Naive thymus-derived CD4-positive, alpha-beta T cell (primary cell): Measurements from ENCODE around the gene PARL. TPM values are rescaled to one million over a fixed set of nuclear protein-coding genes. Genes with fewer than 3 reads are reported as not detected.
"Not testable (repeated sequence)": the region's sequence is repeated elsewhere in the genome, so short reads cannot be mapped to it uniquely, and the experiment has no call there.

Experiments used
- ATAC-seq: fragments of 150-1000 bp; cut with Tn5 transposase; 2 replicates; pipeline ENCODE4 v1.10.0; 2021; ENCODE audit warnings: mild to moderate bottlenecking, moderate library complexity
- CTCF ChIA-PET: fragments of 350-600 bp; sonication (Branson Sonifier 250); formaldehyde crosslinking; loops from one replicate; lab custom pipeline; 2021; ENCODE audit warnings: antibody characterized with exemption; lab: Charles Lee
- POLR2A ChIA-PET: fragments of 350-600 bp; sonication (Branson Sonifier 250); formaldehyde crosslinking; loops from one replicate; lab custom pipeline; 2021; ENCODE audit warnings: antibody characterized with exemption, inconsistent platforms; lab: Charles Lee
- DNase-seq, 9 donors: peaks; one replicate each; pipeline versions ENCODE4 v3.0.0 to v3.0.0-alpha.2; 2020 to 2022; ENCODE audit warnings: mixed read lengths in 1 of 9
- H3K27ac ChIP-seq: one replicate; pipeline ENCODE4 v1.7.0; 2013; ENCODE audit warnings: mild to moderate bottlenecking, low read depth, low read length, moderate library complexity
- H3K27me3 ChIP-seq, 2 donors: one replicate each; pipeline ENCODE4 v1.7.0; 2013; ENCODE audit warnings: low read length in 2 of 2, mild to moderate bottlenecking in 2 of 2, moderate library complexity in 2 of 2; ENCODE audit not compliant: control insufficient read depth in 2 of 2, insufficient read depth in 2 of 2
- H3K36me3 ChIP-seq, 3 experiments: 1 replicate in 2 of 3; 2 replicates in 1 of 3; pipeline ENCODE4 v1.7.0; 2013; ENCODE audit warnings: low read length in 3 of 3, mild to moderate bottlenecking in 3 of 3, moderate library complexity in 1 of 3; ENCODE audit not compliant: insufficient read depth in 3 of 3, control insufficient read depth in 2 of 3
- H3K4me1 ChIP-seq, 2 donors: one replicate each; pipeline ENCODE4 v1.7.0; 2013; ENCODE audit warnings: low read length in 2 of 2, mild to moderate bottlenecking in 2 of 2, moderate library complexity in 1 of 2; ENCODE audit not compliant: control insufficient read depth in 2 of 2, insufficient read depth in 2 of 2
- H3K4me3 ChIP-seq: 2 replicates; pipeline ENCODE4 v1.7.0; 2013; ENCODE audit warnings: mild to moderate bottlenecking, low read length
- H3K9me3 ChIP-seq, 3 experiments: 1 replicate in 2 of 3; 2 replicates in 1 of 3; pipeline ENCODE4 v1.7.0; 2013; ENCODE audit warnings: low read length in 3 of 3; ENCODE audit not compliant: control insufficient read depth in 2 of 3
- H3K27ac Mint-ChIP-seq, 9 donors: one replicate each; pipeline ENCODE4 v1.8.0; 2020 to 2022; ENCODE audit warnings: mixed read lengths in 9 of 9, mild to moderate bottlenecking in 8 of 9, moderate library complexity in 5 of 9, inconsistent platforms in 2 of 9
- H3K27me3 Mint-ChIP-seq, 5 donors: one replicate each; pipeline ENCODE4 v1.8.0; 2021 to 2022; ENCODE audit warnings: mixed read lengths in 5 of 5, mild to moderate bottlenecking in 1 of 5
- H3K36me3 Mint-ChIP-seq, 5 donors: one replicate each; pipeline ENCODE4 v1.8.0; 2020 to 2022; ENCODE audit warnings: mixed read lengths in 5 of 5, mild to moderate bottlenecking in 3 of 5, inconsistent platforms in 1 of 5
- H3K4me1 Mint-ChIP-seq, 7 donors: one replicate each; pipeline ENCODE4 v1.8.0; 2020 to 2022; ENCODE audit warnings: mixed read lengths in 7 of 7, mild to moderate bottlenecking in 3 of 7, inconsistent platforms in 1 of 7
- H3K4me3 Mint-ChIP-seq, 10 donors: one replicate each; pipeline ENCODE4 v1.8.0; 2020 to 2022; ENCODE audit warnings: mild to moderate bottlenecking in 10 of 10, mixed read lengths in 10 of 10, moderate library complexity in 6 of 10, inconsistent platforms in 2 of 10
- H3K9me3 Mint-ChIP-seq, 11 donors: one replicate each; pipeline ENCODE4 v1.8.0; 2020 to 2022; ENCODE audit warnings: mixed read lengths in 11 of 11, mild to moderate bottlenecking in 4 of 11, inconsistent platforms in 1 of 11, moderate library complexity in 1 of 11
- intact Hi-C, 2 donors: fragments of 100-400 bp; cut with micrococcal nuclease; formaldehyde crosslinking; loops; one replicate each; pipeline ENCODE4 v1.15.1; 2023
- microRNA-seq: library from miRNA; unstranded; fragments of <30 nt; microRNA quantifications from one replicate; pipeline ENCODE4 v1.2.0, GENCODE V29; 2022; ENCODE audit warnings: borderline microRNAs expressed
- polyA plus RNA-seq, 2 donors: library from polyadenylated mRNA; unstranded; fragments of 300-500 nt; fragmentation: Illumina TruSeq; gene quantifications; one replicate each; pipeline ENCODE4 v1.2.3, GENCODE V29; 2021
- total RNA-seq, 6 experiments: library from RNA in 5 of 6; stranded (reverse) in 5 of 6; gene quantifications; 1 replicate in 5 of 6; 2 replicates in 1 of 6; pipeline ENCODE4 v1.2.3 and lab custom pipeline; 2021 to 2026

PARL gene
- total and polyA plus RNA-seq, 7 experiments from 2014 or later: 41.6 to 130 (median 49.1) TPM

DNA sequence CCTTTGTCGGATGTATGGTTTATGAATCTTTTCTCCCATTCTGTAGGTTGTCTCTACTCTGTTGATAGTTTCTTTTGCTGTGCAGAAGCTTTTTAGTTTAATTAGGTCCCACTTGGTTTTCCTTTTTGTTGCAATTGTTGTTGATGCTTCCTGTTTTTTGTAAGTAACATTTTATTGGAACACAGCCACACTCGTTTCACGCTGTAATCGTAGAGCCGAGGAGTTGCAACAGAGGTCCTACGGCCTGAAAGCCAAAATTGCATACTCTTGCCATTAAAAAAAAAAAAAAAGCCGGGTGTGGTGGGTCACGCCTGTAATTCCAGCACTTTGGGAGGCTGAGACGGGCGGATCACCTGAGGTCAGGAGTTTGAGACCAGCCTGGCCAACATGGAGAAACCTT is 100.2 kb downstream of the PARL start:
- H3K27me3 Mint-ChIP-seq, intact Hi-C loops, H3K4me3 Mint-ChIP-seq, H3K4me1 ChIP-seq, H3K27ac ChIP-seq, H3K9me3 ChIP-seq, ATAC-seq, POLR2A ChIA-PET, H3K27ac Mint-ChIP-seq, DNase-seq, H3K4me3 ChIP-seq, H3K9me3 Mint-ChIP-seq, H3K27me3 ChIP-seq: not testable (repeated sequence)
- H3K36me3 ChIP-seq: peaks cover 0 to 51% (median 4%) of the 10 kb centered on the region in 3 experiments
- Mint-ChIP-seq H3K36me3 (peaks cover 10 to 68% (median 37%) of the 10 kb centered on the region in 5 donors), H3K4me1 (peaks cover 0 to 12% (median 5%) of the 10 kb centered on the region in 7 donors)
- CTCF ChIA-PET: interaction anchor here (0.6 kb wide), 1 partner anchor 591 kb away, joined by 3 read pairs; no protein-coding TSS in a partner anchor

DNA sequence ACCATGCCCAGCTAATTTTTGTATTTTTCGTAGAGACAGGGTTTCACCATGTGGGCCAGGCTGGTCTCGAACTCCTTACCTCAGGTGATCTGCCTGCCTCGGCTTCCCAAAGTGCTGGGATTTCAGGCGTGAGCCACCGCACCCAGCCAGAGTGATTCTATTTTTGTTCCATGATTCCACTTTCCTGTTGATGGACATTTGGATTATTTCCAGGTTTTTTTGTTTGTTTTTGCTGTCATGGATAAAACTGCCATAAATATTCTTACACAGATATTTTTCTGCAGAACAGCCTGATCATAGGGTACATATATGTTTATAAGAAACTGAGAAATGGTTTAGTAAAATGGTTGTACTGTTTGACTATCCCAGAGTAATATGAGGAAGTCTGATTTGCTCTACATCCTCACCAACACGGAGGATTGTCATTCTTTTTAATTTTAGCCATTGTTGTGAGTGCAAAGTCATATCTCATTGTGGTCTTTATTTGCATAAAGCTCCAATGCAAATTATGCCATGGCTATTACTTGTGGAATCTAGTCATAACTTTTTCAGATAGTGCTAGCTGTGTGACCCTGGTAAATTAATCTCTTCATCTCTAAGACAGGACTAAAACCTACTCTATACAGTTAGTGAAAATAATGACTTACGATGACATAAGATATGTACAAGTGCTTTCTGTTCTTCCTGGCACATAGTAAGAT is 102.0 kb downstream of the PARL start:
- Histone ChIP-seq H3K4me3 (no peak overlapping the region), H3K27ac (no peak overlapping the region), H3K27me3 (no peaks in the 10 kb centered on the region), H3K36me3 (peaks cover 4 to 55% (median 4%) of the 10 kb centered on the region in 3 experiments), H3K9me3 (no peaks in the 10 kb centered on the region), H3K4me1 (no peaks in the 10 kb centered on the region)
- ChIA-PET POLR2A (no interaction called here), CTCF (no interaction called here)
- Mint-ChIP-seq H3K36me3 (peaks cover 0 to 69% (median 38%) of the 10 kb centered on the region in 5 donors), H3K4me1 (no peaks in the 10 kb centered on the region), H3K27ac (peak overlapping the region in 1 of 9 donors; percentile 42), H3K4me3 (no peak overlapping the region), H3K9me3 (no peaks in the 10 kb centered on the region), H3K27me3 (no peaks in the 10 kb centered on the region)
- DNase-seq (no peak), ATAC-seq (no peak)
- intact Hi-C loops: no loop called here

GRCh38 chr3:183781246-183781645 is 103.4 kb downstream of the PARL start:
- H3K4me3 Mint-ChIP-seq: no peak overlapping the region

DNA sequence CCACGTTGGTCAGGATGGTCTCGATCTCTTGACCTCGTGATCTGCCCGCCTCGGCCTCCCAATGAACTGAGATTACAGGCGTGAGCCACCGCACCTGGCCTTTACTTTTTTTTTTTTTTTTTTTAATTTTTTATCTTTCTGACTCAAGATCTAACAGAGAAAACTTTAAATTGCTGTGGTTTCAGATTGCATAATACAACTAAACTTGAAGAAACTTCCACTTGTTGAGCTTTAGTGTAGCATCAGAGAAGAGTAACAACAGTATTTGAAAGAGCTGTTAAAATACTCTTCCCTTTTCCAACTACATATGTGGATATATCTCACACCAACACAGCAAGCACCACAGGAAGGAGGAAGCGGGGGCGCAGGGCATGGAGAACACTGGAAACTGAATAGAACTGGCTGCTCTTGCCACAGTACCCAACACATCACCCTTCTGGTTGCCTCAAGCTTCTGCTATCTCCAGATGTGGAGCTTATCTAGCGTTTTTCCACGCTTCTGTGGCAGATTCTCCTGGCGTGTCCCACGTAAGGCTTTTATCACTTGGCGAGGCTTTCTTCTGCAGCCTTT is 104.7 kb downstream of the PARL start:
- Mint-ChIP-seq H3K4me1 (peaks cover 0 to 4% (median 0%) of the 10 kb centered on the region in 7 donors), H3K36me3 (peaks cover 5 to 63% (median 33%) of the 10 kb centered on the region in 5 donors), H3K9me3 (no peaks in the 10 kb centered on the region), H3K27me3 (no peaks in the 10 kb centered on the region), H3K4me3 (no peak overlapping the region), H3K27ac (no peak overlapping the region)
- ChIA-PET CTCF (interaction anchor here (1.1 to 1.5 kb wide), 2 partner anchors 13 to 313 kb away, joined by 3 to 5 read pairs; no protein-coding TSS in a partner anchor), POLR2A (no interaction called here)
- Histone ChIP-seq H3K27me3 (no peaks in the 10 kb centered on the region), H3K27ac (no peak overlapping the region), H3K4me1 (no peaks in the 10 kb centered on the region), H3K9me3 (no peaks in the 10 kb centered on the region), H3K4me3 (no peak overlapping the region), H3K36me3 (peaks cover 0 to 60% (median 5%) of the 10 kb centered on the region in 3 experiments)
- DNase-seq (no peak), ATAC-seq (peak; percentile 36)
- intact Hi-C loops: no loop called here

More at GRCh38 chr3:183781246-183781645, 103.4 kb downstream of the PARL start:
- DNase-seq (no peak), ATAC-seq (no peak)
- no peaks in the 10 kb centered on the region for H3K4me1 Mint-ChIP-seq
- no peaks in the 10 kb centered on the region for H3K9me3 ChIP-seq
- no peaks in the 10 kb centered on the region for H3K27me3 Mint-ChIP-seq
- H3K27me3 ChIP-seq: no peaks in the 10 kb centered on the region
- POLR2A ChIA-PET: no interaction called here
- peaks cover 5 to 62% (median 35%) of the 10 kb centered on the region in 5 donors for H3K36me3 Mint-ChIP-seq
- no peaks in the 10 kb centered on the region for H3K9me3 Mint-ChIP-seq
- H3K27ac ChIP-seq: no peak overlapping the region
- CTCF ChIA-PET: no interaction called here
- H3K36me3 ChIP-seq: peaks cover 0 to 56% (median 4%) of the 10 kb centered on the region in 3 experiments
- intact Hi-C loops: no loop called here
- peak overlapping the region in 1 of 9 donors; percentile 31 for H3K27ac Mint-ChIP-seq
- no peaks in the 10 kb centered on the region for H3K4me1 ChIP-seq
- H3K4me3 ChIP-seq: no peak overlapping the region

Small RNA genes lying within 50 kb of the gene (microRNA-seq; reads per million reads assigned to microRNA genes)
- gene MIR4448: not detected

Other genes with a start within 250 kb of the PARL start
- 100 to 1,000 TPM in 4 of 5 experiments, 10 to 100 TPM in 1; 25.3 to 161 (median 129) TPM for gene KLHL24, start 249.3 kb downstream of the PARL start, total RNA-seq
- 10 to 100 TPM; 57.8 to 59.6 TPM for gene KLHL24, start 249.3 kb downstream of the PARL start, polyA plus RNA-seq
- gene YEATS2, start 187.1 kb downstream of the PARL start, total RNA-seq: 10 to 100 TPM; 20.6 to 61.4 (median 21.9) TPM
- gene YEATS2, start 187.1 kb downstream of the PARL start, polyA plus RNA-seq: 1 to 10 TPM; 5.5 to 7.7 TPM
- 1 to 10 TPM in 3 of 5 experiments, under 1 TPM in 2; 0.81 to 2.9 (median 1.2) TPM for gene MAP6D1, start 59.3 kb downstream of the PARL start, total RNA-seq
- gene MAP6D1, start 59.3 kb downstream of the PARL start, polyA plus RNA-seq: not detected
- 10 to 100 TPM; 15.6 to 50.4 (median 25.5) TPM for gene ABCC5, start 133.0 kb upstream of the PARL start, total RNA-seq
- 10 to 100 TPM in 1 of 2 donors, 1 to 10 TPM in 1; 8.6 to 11.4 TPM for gene ABCC5, start 133.0 kb upstream of the PARL start, polyA plus RNA-seq
- not detected for gene HTR3D, start 146.9 kb upstream of the PARL start, total RNA-seq
- not detected for gene HTR3D, start 146.9 kb upstream of the PARL start, polyA plus RNA-seq
- not detected for gene HTR3C, start 168.2 kb upstream of the PARL start, total RNA-seq
- not detected for gene HTR3C, start 168.2 kb upstream of the PARL start, polyA plus RNA-seq
- not detected for gene HTR3E, start 212.2 kb upstream of the PARL start, total RNA-seq
- not detected for gene HTR3E, start 212.2 kb upstream of the PARL start, polyA plus RNA-seq